Cardiac fibroblast (primary cell): ENCODE results near the gene SFXN5.

Experiments used
- DNase-seq, 2 donors: peaks; one replicate each; pipeline versions ENCODE4 v3.0.0 to v3.0.0-alpha.2; 2010; ENCODE audit warnings: low read depth in 2 of 2
- H3K4me3 ChIP-seq, 2 donors: replicated peaks in 1 of 2; 1 replicate in 1 of 2; 2 replicates in 1 of 2; pipeline ENCODE4 v1.5.1; 2011; ENCODE audit warnings: low read depth in 2 of 2, low read length in 2 of 2, mild to moderate bottlenecking in 2 of 2, moderate library complexity in 1 of 2
- CTCF ChIP-seq: IDR thresholded peaks from one replicate; pipeline ENCODE4 v1.5.1; 2011; ENCODE audit warnings: low read depth, mild to moderate bottlenecking, low read length, inconsistent platforms

The SFXN5 gene

GRCh38 chr2:72985136-72985535 is 86.4 kb downstream of the SFXN5 start:
- no peak overlapping the region for H3K4me3 ChIP-seq
- no peak for DNase-seq
- TF ChIP-seq CTCF, result no peak

- no peak overlapping the region for H3K4me3 ChIP-seq
- DNase-seq, result peak in 1 of 2 donors; percentile 52
- no peak for TF ChIP-seq CTCF
These were observed 87.3 kb downstream of the SFXN5 start for GRCh38 chr2:72984172-72984671.

- no peak for TF ChIP-seq CTCF
- DNase-seq, result no peak
- H3K4me3 ChIP-seq, result no peak overlapping the region
These were observed 87.9 kb downstream of the SFXN5 start for GRCh38 chr2:72983500-72984161.

- DNase-seq, result no peak
- no peak overlapping the region for H3K4me3 ChIP-seq
- no peak for TF ChIP-seq CTCF
These were observed 88.6 kb downstream of the SFXN5 start for GRCh38 chr2:72982781-72983499.

GRCh38 chr2:72982219-72982618 is 89.3 kb downstream of the SFXN5 start:
- no peak overlapping the region for H3K4me3 ChIP-seq
- DNase-seq, result no peak
- no peak for TF ChIP-seq CTCF

- no peak overlapping the region for H3K4me3 ChIP-seq
- no peak for TF ChIP-seq CTCF
- no peak for DNase-seq
These were observed 90.0 kb downstream of the SFXN5 start for GRCh38 chr2:72981536-72981935.
